GM19452 (cell line): ENCODE data around the gene RPH3AL.
"Not testable (repeated sequence)": the region's sequence is repeated elsewhere in the genome, so short reads cannot be mapped to it uniquely, and the experiment has no call there.

ENCODE experiments used
- ATAC-seq: cut with Tn5 transposase; IDR thresholded peaks from one replicate; pipeline ENCODE4 v1.9.1; 2021; ENCODE audit not compliant: unreplicated experiment

Gene RPH3AL

GRCh38 chr17:320809-321385 is 31.7 kb downstream of the RPH3AL start:
- no peak for ATAC-seq

GRCh38 chr17:320139-320538 is 32.5 kb downstream of the RPH3AL start:
- no peak for ATAC-seq

- no peak for ATAC-seq
Measured at GRCh38 chr17:319266-319665, 33.3 kb downstream of the RPH3AL start.

GRCh38 chr17:317070-317469 is 35.5 kb downstream of the RPH3AL start:
- ATAC-seq: not testable (repeated sequence)

GRCh38 chr17:315399-315798 is 37.2 kb downstream of the RPH3AL start:
- not testable (repeated sequence) for ATAC-seq

- ATAC-seq: not testable (repeated sequence)
Measured at GRCh38 chr17:314614-314944, 38.0 kb downstream of the RPH3AL start.

- ATAC-seq: no peak
Measured at GRCh38 chr17:313911-314613, 38.5 kb downstream of the RPH3AL start.

- ATAC-seq: no peak
Measured at GRCh38 chr17:313231-313630, 39.4 kb downstream of the RPH3AL start.

- ATAC-seq: no peak
Measured at GRCh38 chr17:312476-313148, 40.0 kb downstream of the RPH3AL start.

- ATAC-seq: no peak
Measured at GRCh38 chr17:311119-311782, 41.4 kb downstream of the RPH3AL start.

GRCh38 chr17:310111-311010 is 42.2 kb downstream of the RPH3AL start:
- no peak for ATAC-seq

GRCh38 chr17:309361-309888 is 43.2 kb downstream of the RPH3AL start:
- ATAC-seq: no peak

- ATAC-seq: no peak
Measured at GRCh38 chr17:307741-308507, 44.7 kb downstream of the RPH3AL start.

GRCh38 chr17:307295-307691 is 45.3 kb downstream of the RPH3AL start:
- no peak for ATAC-seq

GRCh38 chr17:306536-307294 is 45.9 kb downstream of the RPH3AL start:
- no peak for ATAC-seq

- ATAC-seq: no peak
Measured at GRCh38 chr17:306116-306515, 46.5 kb downstream of the RPH3AL start.

GRCh38 chr17:305090-305976 is 47.3 kb downstream of the RPH3AL start:
- no peak for ATAC-seq

GRCh38 chr17:304461-304860 is 48.1 kb downstream of the RPH3AL start:
- ATAC-seq: no peak
